ENCODE data around the gene MBD3L1.

The MBD3L1 gene

DNA sequence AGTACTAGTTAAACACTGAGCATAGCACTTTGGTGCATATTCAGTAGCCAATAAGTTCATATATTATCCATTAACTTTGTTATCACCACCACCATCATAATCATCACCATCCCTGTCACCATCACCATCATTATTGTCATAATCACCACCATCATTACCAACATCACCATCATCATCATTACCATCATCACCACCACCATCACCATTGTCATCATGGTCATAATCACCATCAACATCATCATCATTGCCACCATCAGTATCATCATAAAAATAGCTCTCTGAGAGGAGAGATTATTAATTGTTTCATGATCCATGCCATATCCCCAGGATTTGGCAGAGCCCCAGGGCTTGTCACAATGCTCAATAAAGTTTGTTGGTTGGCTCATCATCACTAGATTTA lies 49.3 kb downstream of the MBD3L1 start:
- no peak for DNase-seq

DNA sequence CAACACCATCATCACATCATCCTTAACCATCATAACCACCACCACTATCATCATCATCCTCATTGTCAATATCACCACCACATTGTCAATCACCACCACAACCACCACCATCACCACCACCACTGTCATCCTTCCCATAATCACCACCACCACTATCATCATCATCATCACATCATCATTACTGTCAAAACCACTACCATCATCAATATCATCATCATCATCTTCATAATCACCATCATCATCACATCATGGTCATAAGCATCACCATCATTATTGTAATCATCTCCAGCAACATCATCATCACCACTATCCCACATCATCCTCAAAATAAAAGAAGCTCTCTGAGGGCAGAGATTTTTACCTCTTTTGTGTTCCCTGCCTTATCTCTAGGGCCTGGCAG lies 52.2 kb downstream of the MBD3L1 start:
- no peak for DNase-seq

DNA sequence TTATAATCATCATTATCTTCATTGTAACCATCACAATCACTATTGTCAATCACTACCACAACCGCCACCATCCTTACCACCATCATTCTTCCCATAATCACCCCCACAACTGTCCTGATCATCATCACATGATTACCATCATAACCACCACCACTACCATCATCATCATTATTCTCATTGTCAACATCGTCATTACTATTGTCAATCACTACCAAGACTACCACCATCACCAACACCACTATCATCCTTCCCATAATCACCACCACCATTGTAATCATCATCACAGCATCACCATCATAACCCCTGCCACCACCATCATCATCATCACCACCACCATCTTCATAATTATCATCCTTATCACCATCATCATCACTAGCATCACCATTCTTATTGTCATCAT lies 55.2 kb downstream of the MBD3L1 start:
- no peak for DNase-seq

DNA sequence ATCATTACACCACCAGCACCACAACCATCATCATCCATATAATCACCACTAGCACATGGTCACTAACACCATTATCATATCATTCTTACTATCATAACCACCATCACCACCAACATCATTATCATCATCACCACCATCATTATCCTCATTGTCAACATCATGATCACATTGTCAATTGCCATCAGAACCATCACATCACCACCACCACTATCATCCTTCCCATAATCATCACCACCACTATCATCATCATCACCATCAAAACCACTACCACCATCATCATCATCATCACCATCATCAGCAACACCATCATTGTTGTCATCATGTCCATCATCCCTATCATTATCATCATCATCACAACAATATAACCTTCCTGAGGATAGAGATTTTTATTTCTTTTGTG lies 58.1 kb downstream of the MBD3L1 start:
- DNase-seq, result no peak
